Measurements from ENCODE around the gene IGSF8.

Gene IGSF8

DNA sequence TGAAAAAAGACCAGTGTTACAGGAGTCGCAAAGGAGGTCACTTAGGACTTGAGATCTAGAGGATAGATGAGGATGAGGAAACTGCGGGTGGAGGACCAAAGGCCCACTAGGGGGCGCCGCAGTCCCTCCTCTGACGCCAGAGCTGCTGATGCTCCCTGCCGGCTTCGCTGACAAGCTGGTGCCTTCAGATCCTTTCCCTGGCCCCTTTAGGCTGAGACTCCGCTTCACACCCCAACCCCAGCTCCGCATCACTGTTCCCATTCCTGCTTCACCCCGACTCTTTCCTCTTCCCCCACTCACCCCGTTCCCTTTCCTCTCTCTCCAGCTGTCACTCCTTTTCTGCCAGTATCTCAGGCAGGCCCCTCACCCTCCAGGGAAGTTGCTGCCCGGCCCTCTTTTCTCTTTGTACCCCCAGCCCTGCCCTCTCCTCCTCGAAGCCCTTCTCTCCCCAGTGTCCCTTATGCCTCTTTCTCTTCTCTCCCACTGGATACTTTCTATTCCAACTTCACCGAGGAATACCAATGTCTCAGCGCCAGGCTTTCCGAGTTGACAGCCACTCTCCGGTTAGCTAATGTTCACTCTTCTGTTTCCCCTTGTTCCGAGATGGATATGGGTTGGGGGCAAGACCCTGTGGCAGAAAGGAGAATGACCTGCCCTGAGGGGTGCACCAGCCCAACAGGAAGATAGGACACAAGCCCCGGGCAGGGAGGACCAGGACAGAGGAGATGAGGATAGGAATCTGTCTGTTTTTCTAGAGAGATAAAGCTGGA, 12.5 kb downstream of the IGSF8 start:
- peak; percentile 85 for DNase-seq

DNA sequence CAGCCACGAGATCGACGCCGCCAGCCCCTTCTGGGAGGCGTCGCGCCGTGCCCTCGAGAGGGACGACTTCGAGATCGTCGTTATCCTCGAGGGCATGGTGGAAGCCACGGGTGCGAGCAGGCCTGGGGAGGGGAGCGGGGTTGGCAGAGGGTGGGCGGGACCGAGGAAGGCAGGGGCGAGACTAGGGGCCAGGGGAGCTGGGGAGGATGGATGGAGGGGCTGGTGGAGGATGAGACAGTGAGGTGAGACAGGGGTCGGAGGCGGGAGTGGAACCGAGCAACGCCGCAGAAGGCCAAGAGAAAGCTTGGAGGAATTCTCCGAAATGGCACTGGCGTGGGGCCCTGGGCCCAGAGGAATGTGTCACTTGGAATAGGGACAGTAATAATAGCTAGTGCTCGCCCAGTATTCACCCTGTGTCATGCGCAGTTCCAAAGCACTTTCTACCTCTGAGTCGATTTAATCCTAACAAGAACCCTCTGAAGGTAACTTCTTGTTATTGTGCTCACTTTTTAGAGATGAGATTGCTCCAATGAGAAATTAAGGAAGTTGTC, 13.6 kb downstream of the IGSF8 start:
- DNase-seq: no peak

- peak; percentile 85 for DNase-seq
Observed at GRCh38 chr1:160083968-160084770, 14.2 kb downstream of the IGSF8 start.

GRCh38 chr1:160082926-160083325, 15.5 kb downstream of the IGSF8 start:
- no peak for DNase-seq

DNA sequence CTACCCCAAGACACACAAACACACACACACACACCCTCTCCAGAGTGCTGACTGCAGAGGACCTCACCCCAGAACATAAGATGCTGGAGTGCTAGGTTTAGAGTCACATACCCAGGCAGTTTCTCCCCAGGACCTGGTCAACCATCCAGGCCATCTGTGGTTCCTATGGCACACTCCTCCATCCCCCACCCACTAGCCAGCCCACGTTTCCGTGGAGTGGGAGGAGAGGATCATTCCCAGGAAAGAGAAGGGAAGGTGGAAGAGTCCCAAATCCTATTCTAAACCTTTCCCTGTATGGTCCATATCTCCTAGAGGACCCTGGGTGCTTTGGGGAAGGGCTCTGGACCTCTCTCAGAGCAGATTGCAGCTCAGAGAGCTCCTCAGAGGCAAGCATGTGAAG, 15.9 kb downstream of the IGSF8 start:
- DNase-seq: no peak

GRCh38 chr1:160081261-160081936, 17.0 kb downstream of the IGSF8 start, which contains the start of gene KCNJ9:
KCNJ9 (plus strand) TSS chr1:160081538; CDS start chr1:160084031, 2,493 bp downstream.
- no peak for DNase-seq

- no peak for DNase-seq
Observed at GRCh38 chr1:160080381-160081100, 17.9 kb downstream of the IGSF8 start.

DNA sequence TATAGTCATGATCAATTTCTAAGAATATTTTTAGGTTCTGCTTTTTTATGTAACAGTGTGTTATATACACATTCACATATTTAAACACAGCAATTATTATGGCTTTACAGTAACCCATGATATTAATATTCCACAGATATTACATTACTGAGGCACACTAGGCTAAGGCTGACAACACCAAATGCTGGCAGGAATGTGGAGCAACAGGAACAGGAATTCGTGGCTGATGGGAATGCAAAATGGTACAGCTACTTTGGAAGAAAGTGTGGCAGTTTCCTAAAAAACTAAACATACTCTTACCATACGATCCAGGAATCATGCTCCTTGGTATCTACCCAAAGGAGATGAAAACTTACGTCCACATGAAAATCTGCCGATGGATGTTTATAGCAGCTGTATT, 19.0 kb downstream of the IGSF8 start:
- DNase-seq: no peak

DNA sequence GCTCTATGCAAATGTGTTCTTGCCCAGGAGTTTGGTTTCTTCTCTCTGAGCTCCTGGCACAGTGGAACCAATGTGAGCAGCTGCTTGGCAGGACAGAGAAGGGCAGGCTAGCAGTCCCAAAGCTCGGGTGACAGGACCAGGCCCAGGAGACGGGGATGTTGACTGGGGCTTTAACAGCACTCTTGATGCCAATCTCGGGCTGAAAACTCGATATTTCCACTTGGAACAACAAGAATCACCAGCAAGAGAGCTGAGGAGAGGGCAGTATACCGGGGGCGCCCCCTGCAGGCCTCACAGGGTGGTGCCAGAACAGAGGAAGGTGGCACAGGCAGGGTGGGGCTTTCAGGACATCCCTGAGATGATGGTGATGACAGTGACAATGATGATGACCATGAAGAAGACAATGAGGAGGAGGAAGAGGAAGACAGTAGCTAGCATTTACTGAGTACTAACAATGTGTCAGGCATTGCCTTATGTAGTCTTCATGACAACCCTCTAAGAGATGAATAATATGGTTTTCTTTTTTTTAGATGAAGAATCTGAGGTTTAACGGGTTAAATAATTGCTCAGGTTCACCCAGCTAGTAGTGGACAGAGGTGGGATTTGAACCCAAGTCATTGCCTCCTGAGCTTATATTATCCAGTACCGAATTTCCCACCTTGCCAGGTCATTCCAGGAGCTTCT, 19.8 kb downstream of the IGSF8 start:
- DNase-seq: peak; percentile 60

- no peak for DNase-seq
Observed at GRCh38 chr1:160077486-160077885, 20.9 kb downstream of the IGSF8 start.

GRCh38 chr1:160076295-160076694, 22.1 kb downstream of the IGSF8 start:
- no peak for DNase-seq

DNA sequence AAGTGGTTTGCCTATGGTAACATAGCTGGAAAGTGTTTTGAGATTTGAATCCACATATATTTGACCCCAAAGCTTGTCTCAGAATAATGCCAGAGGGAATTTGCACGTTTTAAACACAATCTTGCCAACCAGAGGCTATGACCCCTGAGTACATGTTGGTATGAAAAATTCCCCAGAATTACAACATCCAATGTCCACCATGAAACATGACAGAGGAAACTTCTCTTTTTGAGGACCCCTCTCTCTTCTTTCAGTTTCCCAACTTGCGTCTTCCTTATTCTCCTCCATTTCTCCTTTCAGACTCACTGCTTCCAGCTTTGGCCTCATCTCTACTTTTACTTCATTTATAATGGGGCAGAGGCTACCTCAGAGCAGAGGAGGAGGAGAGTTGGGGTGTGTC, 22.6 kb downstream of the IGSF8 start:
- DNase-seq: no peak

GRCh38 chr1:160074865-160075264, 23.6 kb downstream of the IGSF8 start:
- no peak for DNase-seq

DNA sequence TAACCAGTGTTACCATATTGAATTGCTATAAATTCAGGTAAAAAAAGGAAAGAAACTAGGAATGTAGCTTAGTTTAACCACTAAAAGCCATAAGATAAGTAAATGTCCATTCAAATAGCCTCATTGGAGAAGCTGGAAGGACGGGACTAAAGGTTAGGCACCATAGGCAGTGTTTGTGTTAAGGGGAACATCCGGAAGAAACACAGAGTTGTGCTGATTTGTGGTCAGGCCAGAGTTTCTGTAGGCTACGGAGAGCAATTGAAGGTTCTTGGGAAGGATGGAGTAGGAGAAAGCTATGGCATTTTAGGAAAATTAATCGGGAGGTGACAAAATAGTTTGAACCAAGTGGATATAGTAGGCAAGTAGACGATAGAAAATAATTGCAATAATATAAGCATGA, 27.1 kb downstream of the IGSF8 start:
- no peak for DNase-seq

DNA sequence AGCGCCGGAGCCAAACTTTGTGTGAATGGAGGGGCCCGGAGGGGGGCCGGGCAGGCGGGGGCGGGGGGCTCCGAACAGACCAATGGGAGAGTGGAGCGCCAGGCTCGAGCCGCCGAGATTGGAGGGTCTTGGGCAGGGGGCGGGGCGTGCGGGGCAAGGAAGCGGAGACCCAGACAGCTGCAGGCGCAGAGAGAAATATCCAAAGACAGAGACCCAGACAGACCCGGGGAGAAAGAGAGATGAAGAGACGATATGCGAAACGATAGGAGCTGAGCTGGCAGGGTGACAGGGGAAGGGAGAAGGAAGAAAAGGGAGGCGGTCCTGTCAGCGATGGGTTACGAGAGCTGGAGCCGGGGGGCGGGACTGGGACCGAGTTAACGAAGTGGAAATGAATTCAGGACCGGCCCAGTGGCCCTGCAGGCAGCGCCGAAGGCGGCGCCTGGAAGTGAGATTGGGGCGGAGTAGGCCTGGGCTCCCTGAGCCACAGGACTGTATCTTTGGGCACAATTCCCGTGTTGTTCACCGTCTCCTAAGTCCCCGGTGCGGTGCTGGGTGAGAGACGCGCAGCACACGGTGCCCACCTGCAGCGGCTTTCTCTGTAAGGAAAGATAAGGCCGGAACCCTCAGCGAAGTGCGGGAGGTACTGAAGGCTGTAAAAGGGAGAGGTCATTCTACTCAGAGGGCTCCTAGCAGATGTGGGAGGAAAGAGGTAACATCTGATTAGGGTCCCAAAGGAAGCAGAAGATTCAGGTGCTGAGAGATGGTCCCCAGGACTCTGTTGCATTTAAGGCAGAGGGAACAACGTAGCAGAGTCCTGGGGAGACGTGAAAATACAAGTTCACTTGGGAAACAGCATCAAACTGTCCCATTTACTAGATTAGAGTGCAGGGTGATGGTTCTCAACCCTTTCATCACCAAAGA, 27.9 kb downstream of the IGSF8 start:
- DNase-seq: peak; percentile 85

GRCh38 chr1:160069460-160070231, 28.8 kb downstream of the IGSF8 start, which contains the start of gene KCNJ10:
KCNJ10 (minus strand) TSS chr1:160070160; CDS start chr1:160042532, 27,628 bp downstream.
- DNase-seq: no peak

DNA sequence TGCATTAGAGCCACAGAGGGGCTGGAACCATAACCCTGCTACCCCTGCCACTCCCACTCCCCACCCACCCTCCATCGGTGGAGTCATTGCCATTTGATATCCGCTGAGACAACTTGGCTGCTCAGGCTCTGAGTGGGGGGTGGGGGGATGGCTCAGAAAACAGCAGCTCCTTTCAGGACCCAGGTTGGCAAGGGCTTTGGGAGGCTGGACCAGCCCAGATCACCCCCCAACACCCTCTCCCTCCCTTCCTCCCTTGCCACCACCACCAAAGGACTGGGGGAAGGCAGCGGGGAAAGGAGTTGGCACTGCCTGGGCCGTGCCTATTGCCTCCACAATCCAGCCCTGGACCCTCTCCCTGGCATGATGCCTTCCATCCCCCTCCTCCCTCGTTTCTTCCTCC, 30.2 kb downstream of the IGSF8 start:
- DNase-seq: no peak

DNA sequence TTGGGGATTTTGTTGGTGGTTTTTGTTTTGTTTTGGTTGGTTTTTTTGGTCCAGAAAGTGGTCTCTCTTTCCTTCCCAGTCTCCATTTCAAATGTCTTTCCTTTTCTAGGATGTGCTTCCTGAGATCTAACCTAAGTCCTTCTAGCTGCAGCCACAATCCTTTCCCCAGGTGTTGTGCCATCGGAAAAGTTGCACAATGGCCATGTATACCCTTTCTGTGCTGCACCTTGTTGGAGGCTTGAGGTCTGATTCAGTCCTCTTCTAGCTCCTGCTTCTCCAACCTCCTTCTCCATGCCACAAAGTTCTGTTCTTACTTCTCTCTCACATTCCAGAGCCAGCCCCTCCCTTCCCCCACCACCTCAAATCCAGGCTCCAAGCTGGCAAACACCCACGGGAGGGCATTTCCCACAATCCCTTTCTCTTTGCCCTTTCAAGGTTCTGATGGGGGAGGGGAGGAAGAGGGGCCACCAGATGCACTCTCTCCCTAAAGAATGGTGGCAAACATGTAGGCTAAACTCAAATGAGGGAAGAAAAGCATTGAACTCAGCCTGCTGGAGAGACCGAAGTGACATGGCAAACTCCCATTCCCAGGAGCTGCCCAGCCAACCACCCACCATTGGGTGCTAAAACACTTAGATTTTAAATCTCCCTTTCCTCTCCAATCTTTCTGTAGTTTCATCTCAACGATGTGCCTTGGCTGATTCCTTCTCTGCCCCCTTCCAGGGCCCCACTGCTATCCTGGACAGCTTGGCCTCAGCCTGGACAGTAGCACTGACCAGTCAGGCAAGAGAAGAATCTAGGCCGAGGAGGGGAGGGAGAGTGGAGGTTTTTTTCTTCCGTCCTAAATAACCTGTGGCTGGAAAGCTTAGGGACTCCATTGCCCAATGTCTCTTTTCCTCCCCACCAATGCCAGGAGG, 31.3 kb downstream of the IGSF8 start:
- DNase-seq: no peak

DNA sequence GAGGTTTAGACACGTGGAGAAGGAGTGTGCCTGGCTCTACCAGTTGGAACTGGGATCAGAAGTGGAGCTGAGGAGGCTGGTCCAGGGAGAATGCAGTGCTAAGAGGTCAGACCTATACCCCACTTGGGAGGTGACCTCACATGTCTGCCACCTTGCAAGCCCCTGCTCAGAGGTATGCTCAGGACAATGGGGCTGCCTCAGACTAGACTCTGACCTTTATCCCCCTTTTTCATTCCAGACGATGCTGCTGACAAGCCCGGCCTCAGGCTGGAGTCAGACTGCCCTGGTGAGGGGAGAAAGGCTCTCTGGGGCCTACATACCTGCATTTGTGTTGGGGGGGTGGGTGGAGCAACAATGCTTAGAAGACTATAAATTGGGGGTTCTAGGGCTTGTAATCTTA, 33.7 kb downstream of the IGSF8 start:
- DNase-seq: no peak
